Natural killer cell (primary cell): ENCODE data around the gene RAP2B. TPM values are rescaled to one million over a fixed set of nuclear protein-coding genes. Genes with fewer than 3 reads are reported as not detected.
"Not testable (repeated sequence)": the region's sequence is repeated elsewhere in the genome, so short reads cannot be mapped to it uniquely, and the experiment has no call there.

Source experiments
- ATAC-seq, 3 donors: fragments of 150-1000 bp in 2 of 3; fragments of 200-7000 bp in 1 of 3; cut with Tn5 transposase; 1 replicate in 1 of 3; 2 replicates in 2 of 3; pipeline ENCODE4 v1.10.0; 2021; ENCODE audit warnings: mild to moderate bottlenecking in 2 of 3, moderate library complexity in 2 of 3
- DNase-seq, 2 donors: peaks; one replicate each; pipeline versions ENCODE4 v3.0.0 to v3.0.0-alpha.2; 2013 to 2021; ENCODE audit warnings: mixed read lengths in 1 of 2
- H3K27ac ChIP-seq: one replicate; pipeline ENCODE4 v1.5.1; 2013; ENCODE audit warnings: mild to moderate bottlenecking, low read length
- H3K27me3 ChIP-seq: one replicate; pipeline ENCODE4 v1.6.1; 2013; ENCODE audit warnings: low read length; ENCODE audit not compliant: control insufficient read depth, insufficient read depth
- H3K36me3 ChIP-seq: one replicate; pipeline ENCODE4 v1.6.1; 2013; ENCODE audit warnings: low read length; ENCODE audit not compliant: control insufficient read depth, insufficient read depth
- H3K4me1 ChIP-seq: one replicate; pipeline ENCODE4 v1.6.1; 2013; ENCODE audit warnings: low read length; ENCODE audit not compliant: control insufficient read depth, insufficient read depth
- H3K4me3 ChIP-seq: one replicate; pipeline ENCODE4 v1.5.1; 2013; ENCODE audit warnings: low read length
- H3K9me3 ChIP-seq: one replicate; pipeline ENCODE4 v1.6.1; 2013; ENCODE audit warnings: low read length; ENCODE audit not compliant: control insufficient read depth, insufficient read depth
- H3K27ac Mint-ChIP-seq, 2 donors: one replicate each; pipeline ENCODE4 v1.8.0; 2022; ENCODE audit warnings: mild to moderate bottlenecking in 2 of 2, mixed read lengths in 2 of 2, moderate library complexity in 1 of 2
- H3K27me3 Mint-ChIP-seq, 2 donors: one replicate each; pipeline ENCODE4 v1.8.0; 2022; ENCODE audit warnings: low read depth in 2 of 2, mixed read lengths in 2 of 2
- H3K36me3 Mint-ChIP-seq: one replicate; pipeline ENCODE4 v1.8.0; 2022; ENCODE audit warnings: mixed read lengths
- H3K4me1 Mint-ChIP-seq, 2 donors: one replicate each; pipeline ENCODE4 v1.8.0; 2022; ENCODE audit warnings: mixed read lengths in 2 of 2
- H3K4me3 Mint-ChIP-seq: one replicate; pipeline ENCODE4 v1.8.0; 2022; ENCODE audit warnings: mild to moderate bottlenecking, moderate library complexity, mixed read lengths
- H3K9me3 Mint-ChIP-seq, 2 donors: one replicate each; pipeline ENCODE4 v1.8.0; 2022; ENCODE audit warnings: mixed read lengths in 2 of 2
- WGBS: methylation state at CpG from one replicate; pipeline ENCODE4 v1.1.7; 2013; ENCODE audit warnings: missing lambda C conversion rate; ENCODE audit not compliant: insufficient coverage; 5-methylcytosine and 5-hydroxymethylcytosine counted together
- intact Hi-C: fragments of 100-400 bp; cut with micrococcal nuclease; formaldehyde crosslinking; loops from one replicate; pipeline ENCODE4 v1.14.2; 2022
- total RNA-seq, 4 donors: library from RNA; stranded (reverse); fragments of 120-200 nt in 1 of 4; gene quantifications; one replicate each; pipeline versions ENCODE4 v1.2.3 to v1.2.4, GENCODE V29; 2013 to 2022
- TF ChIP-seq, protein P1 (sequence below): fragments of 200-600 bp; IDR thresholded peaks from one replicate; pipeline ENCODE4 v1.8.0; 2022; ENCODE audit warnings: antibody characterized with exemption

Gene RAP2B
- total RNA-seq, 3 donors from 2014 or later (not counting 1 experiment from before 2014, with no cell fraction given) = 34.8 to 41.7 (median 38.1) TPM

DNA sequence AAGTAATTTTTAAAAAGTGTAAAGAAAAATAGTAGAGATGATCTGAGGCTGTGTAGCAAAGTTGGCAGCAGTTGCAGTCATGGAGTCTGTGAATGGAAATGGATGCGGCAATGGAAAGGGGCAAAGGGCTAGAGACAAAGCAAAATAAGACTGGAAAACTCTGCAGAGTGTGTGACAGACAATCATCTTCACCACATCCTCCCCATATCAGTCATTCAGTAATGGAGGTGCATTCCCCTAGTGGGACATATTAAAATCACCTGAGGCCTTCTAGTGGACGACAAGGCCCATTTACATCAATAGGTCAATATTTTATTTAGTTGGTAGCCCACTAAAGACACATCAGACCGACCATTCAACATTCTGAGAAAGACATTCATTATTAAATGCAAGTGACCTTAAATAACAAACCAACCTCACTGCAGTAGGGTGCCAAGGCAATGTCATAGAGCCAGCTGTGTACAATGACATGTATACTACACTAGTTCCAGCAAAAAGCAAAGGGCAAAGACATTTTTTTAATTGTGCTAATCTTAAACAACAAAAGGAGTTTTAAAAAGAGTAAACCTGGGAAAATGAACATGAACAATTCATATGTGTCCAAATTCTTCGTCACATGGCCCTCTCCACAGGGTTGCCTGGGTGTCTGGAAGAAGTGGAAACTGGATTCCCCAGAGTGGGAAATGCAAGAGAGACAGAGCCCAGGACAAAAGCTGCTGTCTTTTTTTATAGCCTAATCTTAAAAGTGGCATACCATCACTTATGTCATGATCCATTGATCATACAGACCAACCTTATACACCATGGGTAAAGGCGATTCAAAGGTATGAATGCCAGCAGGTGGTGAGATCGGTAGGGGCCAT lies 15.6 kb upstream of the RAP2B start:
- Histone ChIP-seq H3K4me3 (no peak overlapping the region), H3K27ac (no peak overlapping the region), H3K9me3 (no peaks in the 10 kb centered on the region), H3K4me1 (no peaks in the 10 kb centered on the region), H3K36me3 (no peaks in the 10 kb centered on the region), H3K27me3 (no peaks in the 10 kb centered on the region)
- no peaks in the 10 kb centered on the region for H3K9me3 Mint-ChIP-seq
- TF ChIP-seq, protein P1, sequence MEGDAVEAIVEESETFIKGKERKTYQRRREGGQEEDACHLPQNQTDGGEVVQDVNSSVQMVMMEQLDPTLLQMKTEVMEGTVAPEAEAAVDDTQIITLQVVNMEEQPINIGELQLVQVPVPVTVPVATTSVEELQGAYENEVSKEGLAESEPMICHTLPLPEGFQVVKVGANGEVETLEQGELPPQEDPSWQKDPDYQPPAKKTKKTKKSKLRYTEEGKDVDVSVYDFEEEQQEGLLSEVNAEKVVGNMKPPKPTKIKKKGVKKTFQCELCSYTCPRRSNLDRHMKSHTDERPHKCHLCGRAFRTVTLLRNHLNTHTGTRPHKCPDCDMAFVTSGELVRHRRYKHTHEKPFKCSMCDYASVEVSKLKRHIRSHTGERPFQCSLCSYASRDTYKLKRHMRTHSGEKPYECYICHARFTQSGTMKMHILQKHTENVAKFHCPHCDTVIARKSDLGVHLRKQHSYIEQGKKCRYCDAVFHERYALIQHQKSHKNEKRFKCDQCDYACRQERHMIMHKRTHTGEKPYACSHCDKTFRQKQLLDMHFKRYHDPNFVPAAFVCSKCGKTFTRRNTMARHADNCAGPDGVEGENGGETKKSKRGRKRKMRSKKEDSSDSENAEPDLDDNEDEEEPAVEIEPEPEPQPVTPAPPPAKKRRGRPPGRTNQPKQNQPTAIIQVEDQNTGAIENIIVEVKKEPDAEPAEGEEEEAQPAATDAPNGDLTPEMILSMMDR = no peak
- no peaks in the 10 kb centered on the region for H3K36me3 Mint-ChIP-seq
- no peak overlapping the region for H3K27ac Mint-ChIP-seq
- no peaks in the 10 kb centered on the region for H3K27me3 Mint-ChIP-seq
- DNase-seq (no peak), ATAC-seq (no peak)
- H3K4me1 Mint-ChIP-seq = peaks cover 9 to 12% of the 10 kb centered on the region in 2 donors
- H3K4me3 Mint-ChIP-seq = no peak overlapping the region
- intact Hi-C loops = no loop called here
- 96% methylated on average over 6 of the region's 6 CpGs for WGBS

DNA sequence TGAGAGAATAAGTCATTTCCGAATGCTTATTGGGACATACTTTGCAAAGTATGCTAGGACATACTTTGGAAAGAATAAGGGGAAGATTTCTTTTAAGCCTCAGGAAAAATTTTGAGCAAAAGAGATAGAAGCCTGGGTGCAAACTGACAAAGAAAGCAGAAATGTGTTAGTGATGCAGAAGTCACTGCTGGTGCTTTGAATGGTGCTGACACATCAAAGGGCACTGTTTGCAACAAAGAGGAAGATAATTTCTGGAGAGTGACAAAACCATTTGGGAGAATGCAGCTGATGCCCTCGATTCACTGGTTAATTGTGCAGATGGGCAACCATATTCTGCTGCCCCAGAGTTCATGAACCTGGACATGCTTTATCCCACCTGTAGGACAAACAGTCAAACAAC lies 11.0 kb upstream of the RAP2B start:
- TF ChIP-seq, protein P1 = no peak
- Mint-ChIP-seq H3K9me3 (no peaks in the 10 kb centered on the region), H3K27ac (no peak overlapping the region), H3K27me3 (no peaks in the 10 kb centered on the region), H3K4me1 (no peaks in the 10 kb centered on the region), H3K36me3 (no peaks in the 10 kb centered on the region), H3K4me3 (no peak overlapping the region)
- WGBS = 86% methylated on average over 2 of the region's 2 CpGs
- Histone ChIP-seq H3K36me3 (no peaks in the 10 kb centered on the region), H3K27me3 (no peaks in the 10 kb centered on the region), H3K9me3 (no peaks in the 10 kb centered on the region), H3K27ac (no peak overlapping the region), H3K4me1 (no peaks in the 10 kb centered on the region), H3K4me3 (no peak overlapping the region)
- intact Hi-C loops = no loop called here
- ATAC-seq (no peak), DNase-seq (no peak)

DNA sequence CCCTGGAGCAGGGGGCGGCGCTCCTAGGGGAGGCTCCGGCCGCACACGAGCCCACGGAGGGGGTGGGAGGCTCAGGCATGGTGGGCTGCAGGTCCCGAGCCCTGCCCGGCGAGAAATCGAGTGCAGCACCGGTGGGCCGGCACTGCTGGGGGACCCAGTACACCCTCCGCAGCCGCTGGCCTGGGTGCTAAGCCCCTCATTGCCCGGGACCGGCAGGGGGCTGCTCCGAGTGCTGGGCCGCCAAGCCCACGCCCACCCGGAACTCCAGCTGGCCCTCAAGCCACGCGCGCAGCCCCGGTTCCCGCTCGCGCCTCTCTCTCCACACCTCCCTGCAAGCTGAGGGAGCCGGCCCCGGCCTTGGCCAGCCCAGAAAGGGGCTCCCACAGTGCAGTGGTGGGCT lies 6.2 kb upstream of the RAP2B start:
- H3K9me3 ChIP-seq, ATAC-seq, H3K4me1 ChIP-seq, H3K27me3 ChIP-seq, H3K27ac Mint-ChIP-seq, H3K4me3 ChIP-seq, H3K9me3 Mint-ChIP-seq, H3K4me3 Mint-ChIP-seq, H3K27me3 Mint-ChIP-seq, H3K27ac ChIP-seq, DNase-seq, intact Hi-C loops, H3K36me3 ChIP-seq, H3K36me3 Mint-ChIP-seq: not testable (repeated sequence)
- WGBS = 97% methylated on average over 29 of the region's 29 CpGs
- H3K4me1 Mint-ChIP-seq = peaks cover 7 to 11% of the 10 kb centered on the region in 2 donors

DNA sequence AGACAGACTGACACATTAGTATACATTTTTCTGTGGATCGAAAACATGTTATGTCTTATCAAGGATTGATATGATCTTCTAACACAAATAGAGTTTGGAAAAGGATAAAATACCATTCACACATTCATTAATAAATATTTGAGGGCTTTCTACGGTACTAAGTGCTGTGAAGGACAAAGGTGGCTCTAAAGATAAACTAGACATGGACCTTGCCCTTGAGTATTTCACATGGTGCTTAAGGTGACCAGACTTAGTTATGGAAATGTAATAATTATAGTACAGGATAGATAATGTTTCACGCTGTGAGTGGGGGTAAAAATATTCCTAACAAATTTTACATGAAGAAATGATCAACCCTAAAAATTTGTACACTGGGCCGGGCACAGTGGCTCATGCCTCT lies 3.8 kb upstream of the RAP2B start:
- H3K4me3 Mint-ChIP-seq = no peak overlapping the region
- Histone ChIP-seq H3K9me3 (no peaks in the 10 kb centered on the region), H3K27ac (no peak overlapping the region), H3K36me3 (no peaks in the 10 kb centered on the region), H3K27me3 (no peaks in the 10 kb centered on the region), H3K4me3 (no peak overlapping the region), H3K4me1 (peaks cover 8% of the 10 kb centered on the region)
- H3K36me3 Mint-ChIP-seq = no peaks in the 10 kb centered on the region
- no peak overlapping the region for H3K27ac Mint-ChIP-seq
- no peaks in the 10 kb centered on the region for H3K27me3 Mint-ChIP-seq
- intact Hi-C loops = no loop called here
- DNase-seq = no peak
- WGBS = 92% methylated on average over 2 of the region's 4 CpGs
- TF ChIP-seq, protein P1 = no peak
- no peak for ATAC-seq
- H3K4me1 Mint-ChIP-seq = peaks cover 20 to 24% of the 10 kb centered on the region in 2 donors
- H3K9me3 Mint-ChIP-seq = no peaks in the 10 kb centered on the region
